GM19328 (cell line): Measurements from ENCODE around the gene HSFX1.
A peak's percentile ranks its signal among the peaks of the same experiment; 100 is the strongest.
"Not testable (repeated sequence)": the region's sequence is repeated elsewhere in the genome, so short reads cannot be mapped to it uniquely, and the experiment has no call there.

Experiments
- ATAC-seq: cut with Tn5 transposase; IDR thresholded peaks from one replicate; pipeline ENCODE4 v1.9.1; 2021; ENCODE audit warnings: mild to moderate bottlenecking, moderate library complexity; ENCODE audit not compliant: unreplicated experiment

The HSFX1 gene

GRCh38 chrX:149773768-149774167 is at the start of gene HSFX1:
Gene HSFX1, plus strand, starts transcription at chrX:149774068. Its CDS starts 614 bp downstream, at chrX:149774682.
- ATAC-seq = not testable (repeated sequence)

- not testable (repeated sequence) for ATAC-seq
These were observed 46.6 kb upstream of the HSFX1 start for GRCh38 chrX:149727308-149727707.

- not testable (repeated sequence) for ATAC-seq
These were observed 31.6 kb upstream of the HSFX1 start for GRCh38 chrX:149742269-149742668.

- ATAC-seq = not testable (repeated sequence)
These were observed 27.4 kb upstream of the HSFX1 start for GRCh38 chrX:149746390-149747007.

GRCh38 chrX:149757206-149758067 is 16.4 kb upstream of the HSFX1 start:
- ATAC-seq = no peak

GRCh38 chrX:149758068-149758714 is 15.7 kb upstream of the HSFX1 start:
- ATAC-seq = no peak

GRCh38 chrX:149758715-149759078 is 15.2 kb upstream of the HSFX1 start:
- not testable (repeated sequence) for ATAC-seq

GRCh38 chrX:149759824-149760223 is 14.0 kb upstream of the HSFX1 start:
- no peak for ATAC-seq

GRCh38 chrX:149760965-149761364 is 12.9 kb upstream of the HSFX1 start:
- ATAC-seq = no peak

GRCh38 chrX:149761858-149762674 is 11.8 kb upstream of the HSFX1 start:
- ATAC-seq = not testable (repeated sequence)

- no peak for ATAC-seq
These were observed 10.9 kb upstream of the HSFX1 start for GRCh38 chrX:149762696-149763614.

- not testable (repeated sequence) for ATAC-seq
These were observed 3.5 kb upstream of the HSFX1 start for GRCh38 chrX:149770344-149770743.

GRCh38 chrX:149773026-149773425 is 842 bp upstream of the HSFX1 start:
- not testable (repeated sequence) for ATAC-seq

- not testable (repeated sequence) for ATAC-seq
These were observed 4.1 kb downstream of the HSFX1 start for GRCh38 chrX:149777999-149778398.

GRCh38 chrX:149781727-149782126 is 7.9 kb downstream of the HSFX1 start, which contains the start of gene MAGEA9:
Gene MAGEA9, plus strand, starts transcription at chrX:149781930. Its CDS starts 4,281 bp downstream, at chrX:149786211.
- not testable (repeated sequence) for ATAC-seq

- ATAC-seq = peak; percentile 98
These were observed 21.7 kb downstream of the HSFX1 start for GRCh38 chrX:149795531-149795930.

GRCh38 chrX:149799095-149799714 is 25.3 kb downstream of the HSFX1 start:
- no peak for ATAC-seq

GRCh38 chrX:149799938-149800337 is 26.1 kb downstream of the HSFX1 start:
- no peak for ATAC-seq

- ATAC-seq = no peak
These were observed 29.7 kb downstream of the HSFX1 start for GRCh38 chrX:149803458-149804062.
